Astrocyte of the cerebellum (primary cell): ENCODE measurements around the gene KCNH1.

Source experiments
- DNase-seq: peaks from one replicate; pipeline ENCODE4 v3.0.0-alpha.2; 2011; ENCODE audit warnings: low read depth
- H3K4me3 ChIP-seq: 2 replicates; pipeline ENCODE4 v1.5.1; 2011; ENCODE audit warnings: mild to moderate bottlenecking, low read depth, low read length, moderate library complexity
- CTCF ChIP-seq: IDR thresholded peaks from 2 replicates; pipeline ENCODE4 v1.5.1; 2012; ENCODE audit warnings: low read length, low read depth, moderate library complexity, mild to moderate bottlenecking; ENCODE audit errors: missing control alignments
- in situ Hi-C: cut with HindIII; loops from 2 replicates; pipeline ENCODE4 v1.10.0; 2017; ENCODE audit warnings: low sequenced_read_pairs

The KCNH1 gene

GRCh38 chr1:210828996-210829596 lies 304.9 kb downstream of the KCNH1 start:
- no peak for TF ChIP-seq CTCF
- H3K4me3 ChIP-seq, result no peak overlapping the region
- in situ Hi-C loops, result no loop called here
- no peak for DNase-seq

- no peak overlapping the region for H3K4me3 ChIP-seq
- no peak for TF ChIP-seq CTCF
- in situ Hi-C loops, result no loop called here
- no peak for DNase-seq
Observed at GRCh38 chr1:210827481-210827880, 306.5 kb downstream of the KCNH1 start.

GRCh38 chr1:210826686-210827085 lies 307.3 kb downstream of the KCNH1 start:
- DNase-seq, result no peak
- in situ Hi-C loops, result no loop called here
- TF ChIP-seq CTCF, result no peak
- H3K4me3 ChIP-seq, result no peak overlapping the region

DNA sequence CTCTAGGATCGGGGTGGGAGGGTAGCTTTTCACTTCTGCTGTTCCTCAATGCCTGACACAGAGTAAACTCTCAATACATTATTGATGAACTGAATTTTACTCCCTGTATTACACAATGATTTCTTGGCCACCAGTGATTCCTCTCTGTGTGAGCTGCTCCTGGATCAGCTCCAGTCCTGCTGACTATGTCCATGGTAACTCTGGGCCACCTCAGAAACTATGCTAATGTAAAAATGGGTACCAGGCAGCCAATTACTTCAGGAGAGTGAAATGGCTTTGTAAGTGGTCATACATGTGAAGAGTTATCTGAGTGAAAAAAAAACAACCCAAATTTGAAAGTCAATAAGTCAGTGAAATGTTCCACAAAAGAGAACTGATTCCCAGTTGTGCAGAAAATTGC lies 311.0 kb downstream of the KCNH1 start:
- in situ Hi-C loops, result no loop called here

DNA sequence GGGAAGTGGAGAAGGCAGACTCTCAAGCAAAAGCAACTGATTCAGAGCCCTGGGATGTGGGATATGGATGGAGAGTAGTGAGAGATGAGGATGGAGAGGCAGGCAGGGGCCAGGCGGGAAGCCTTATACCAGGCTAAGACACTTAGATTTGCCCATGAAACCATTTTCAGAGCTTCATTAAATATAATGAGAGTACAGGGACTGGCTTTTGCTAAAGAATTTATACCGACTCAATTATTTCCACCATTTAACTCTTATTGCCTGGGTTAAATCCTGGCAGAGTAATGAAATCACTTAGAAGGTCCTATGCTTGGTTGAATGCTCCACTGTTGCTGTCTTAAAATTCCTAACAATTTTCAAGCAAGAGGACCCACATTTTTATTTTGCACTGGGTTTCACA lies 311.7 kb downstream of the KCNH1 start:
- DNase-seq, result no peak
- no peak for TF ChIP-seq CTCF
- H3K4me3 ChIP-seq, result no peak overlapping the region
- in situ Hi-C loops, result no loop called here

More for the DNA sequence above, 311.0 kb downstream of the KCNH1 start:
- H3K4me3 ChIP-seq, result no peak overlapping the region
- DNase-seq, result no peak
- no peak for TF ChIP-seq CTCF

- H3K4me3 ChIP-seq, result no peak overlapping the region
- no peak for DNase-seq
- in situ Hi-C loops, result no loop called here
- no peak for TF ChIP-seq CTCF
Observed at GRCh38 chr1:210821615-210822014, 312.3 kb downstream of the KCNH1 start.

DNA sequence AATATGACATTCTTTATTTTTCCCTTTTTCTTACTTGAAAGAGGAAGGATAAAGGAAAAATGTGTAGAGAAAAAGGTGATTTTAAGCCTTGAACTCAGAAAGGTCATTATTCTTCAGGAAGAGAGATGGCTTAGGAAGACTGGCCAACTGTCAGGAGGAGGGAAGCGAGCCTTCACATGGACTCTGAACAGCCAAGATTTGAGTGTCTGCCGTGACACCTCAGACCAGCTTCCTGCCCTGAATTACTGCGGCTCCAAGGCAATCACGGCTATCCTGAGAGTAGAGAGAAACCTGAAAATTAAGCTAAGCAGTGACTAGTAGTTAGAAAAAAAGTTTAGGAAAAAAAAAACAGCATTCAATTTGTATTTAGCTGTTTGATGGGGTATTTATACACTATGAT lies 314.7 kb downstream of the KCNH1 start:
- no peak for TF ChIP-seq CTCF
- no peak for DNase-seq
- in situ Hi-C loops, result no loop called here
- H3K4me3 ChIP-seq, result no peak overlapping the region
